Mammary epithelial cell (primary cell): ENCODE data around the gene POP5.

Experiments used
- CTCF ChIP-seq, 2 donors: IDR thresholded peaks in 1 of 2; conservative IDR thresholded peaks in 1 of 2; 2 replicates each; pipeline ENCODE4 v1.5.1; 2011 to 2012; ENCODE audit warnings: inconsistent platforms in 2 of 2, low read length in 2 of 2, mild to moderate bottlenecking in 2 of 2, control low read depth in 1 of 2, low read depth in 1 of 2; ENCODE audit not compliant: insufficient read depth in 1 of 2; ENCODE audit errors: extremely low read depth in 1 of 2
- EZH2 ChIP-seq: IDR thresholded peaks from 2 replicates; pipeline ENCODE4 v1.6.1; 2012; ENCODE audit warnings: low read length, inconsistent platforms, borderline replicate concordance

GRCh38 chr12:120598674-120599463 lies 17.7 kb upstream of the POP5 start:
- no peak for TF ChIP-seq CTCF (conservative IDR thresholded peaks at IDR 0.05 in 1 of 2, IDR thresholded peaks at IDR 0.05 in 1 of 2; ENCODE audit: extremely low read depth in 1 of 2, insufficient read depth in 1 of 2, low read depth in 1 of 2, low read length in 2 of 2)
- no peak for TF ChIP-seq EZH2
